Karpas-422 (cell line): ENCODE results near the gene VAMP5. TPM values are rescaled to one million over a fixed set of nuclear protein-coding genes. Genes with fewer than 3 reads are reported as not detected.
A peak's percentile ranks its signal among the peaks of the same experiment; 100 is the strongest.
"Not testable (repeated sequence)": the region's sequence is repeated elsewhere in the genome, so short reads cannot be mapped to it uniquely, and the experiment has no call there.

ENCODE experiments used
- DNase-seq: peaks from one replicate; pipeline ENCODE4 v3.0.0-alpha.2; 2015
- H2AFZ ChIP-seq: fragments of 200-600 bp; sonication (generic); 2 replicates; pipeline ENCODE4 v1.6.1; 2014; ENCODE audit warnings: antibody characterized with exemption, low read length, mixed read lengths
- H3K27ac ChIP-seq: fragments of 200-600 bp; sonication (generic); 2 replicates; pipeline ENCODE4 v1.5.1; 2014; ENCODE audit warnings: mild to moderate bottlenecking, low read length, moderate library complexity
- H3K27me3 ChIP-seq: fragments of 200-600 bp; sonication (generic); 2 replicates; pipeline ENCODE4 v1.6.1; 2014; ENCODE audit warnings: low read length, mixed read lengths
- H3K36me3 ChIP-seq: fragments of 200-600 bp; sonication (generic); 2 replicates; pipeline ENCODE4 v1.6.1; 2014; ENCODE audit warnings: low read length, mixed read lengths; ENCODE audit not compliant: insufficient read depth
- H3K4me1 ChIP-seq: fragments of 200-600 bp; sonication (generic); 2 replicates; pipeline ENCODE4 v1.6.1; 2014; ENCODE audit warnings: mild to moderate bottlenecking, low read length, mixed read lengths
- H3K4me2 ChIP-seq: fragments of 200-600 bp; sonication (generic); 2 replicates; pipeline ENCODE4 v1.6.1; 2014; ENCODE audit warnings: low read length, low read depth, mild to moderate bottlenecking; ENCODE audit not compliant: poor library complexity, severe bottlenecking
- H3K4me3 ChIP-seq: fragments of 200-600 bp; sonication (generic); 2 replicates; pipeline ENCODE4 v1.5.1; 2014; ENCODE audit warnings: mild to moderate bottlenecking, antibody characterized with exemption, low read length, mixed read lengths
- H3K79me2 ChIP-seq: fragments of 200-600 bp; sonication (generic); 2 replicates; pipeline ENCODE4 v1.6.1; 2014; ENCODE audit warnings: mild to moderate bottlenecking, low read length, mixed read lengths
- H3K9ac ChIP-seq: fragments of 200-600 bp; sonication (generic); 2 replicates; pipeline ENCODE4 v1.6.0; 2014; ENCODE audit warnings: low read length
- H3K9me2 ChIP-seq: fragments of 200-600 bp; sonication (generic), shearing (Covaris generic); replicated peaks from 2 replicates; pipeline ENCODE4 v1.6.0; 2014; ENCODE audit warnings: mild to moderate bottlenecking, low read length, moderate library complexity; ENCODE audit not compliant: insufficient read depth
- H3K9me3 ChIP-seq: fragments of 300-700, 200-600 bp; sonication (generic); 2 replicates; pipeline ENCODE4 v1.6.1; 2014; ENCODE audit warnings: low read length, mixed read lengths
- H4K20me1 ChIP-seq: fragments of 200-600 bp; sonication (generic); 2 replicates; pipeline ENCODE4 v1.6.1; 2014; ENCODE audit warnings: mild to moderate bottlenecking, antibody characterized with exemption, low read length, low read depth; ENCODE audit not compliant: insufficient read depth
- total RNA-seq: library from RNA; depleted of rRNA; stranded (reverse); fragments of >200 nt; shearing (Covaris generic); gene quantifications from 2 replicates; pipeline ENCODE4 v1.2.3, GENCODE V29; 2014; ENCODE audit warnings: low replicate concordance

Gene VAMP5
- total RNA-seq, 1 experiment from 2014 or later = not detected

- Histone ChIP-seq H3K36me3 (peaks cover 12% of the 10 kb centered on the region; the same call in 1 of the 2 replicates), H3K27me3 (no peaks in the 10 kb centered on the region), H3K79me2 (peaks cover 34% of the 10 kb centered on the region), H2AFZ (no peak overlapping the region), H4K20me1 (peaks cover 14% of the 10 kb centered on the region; the same call in 1 of the 2 replicates), H3K4me2 (no peak overlapping the region), H3K27ac (no peak overlapping the region), H3K9ac (no peak overlapping the region), H3K4me3 (no peak overlapping the region), H3K9me2 (no peaks in the 10 kb centered on the region), H3K4me1 (peaks cover 50% of the 10 kb centered on the region), H3K9me3 (no peaks in the 10 kb centered on the region)
- no peak for DNase-seq
Observed at GRCh38 chr2:85598594-85599340, 14.5 kb downstream of the VAMP5 start.

GRCh38 chr2:85599468-85600234 is 15.4 kb downstream of the VAMP5 start:
- no peak for DNase-seq
- Histone ChIP-seq H3K27me3 (no peaks in the 10 kb centered on the region), H3K9me3 (no peaks in the 10 kb centered on the region), H3K4me3 (no peak overlapping the region), H2AFZ (no peak overlapping the region), H3K36me3 (peaks cover 12% of the 10 kb centered on the region; the same call in 1 of the 2 replicates), H3K9me2 (no peaks in the 10 kb centered on the region), H3K9ac (no peak overlapping the region), H3K4me2 (no peak overlapping the region), H3K79me2 (peaks cover 27% of the 10 kb centered on the region), H3K27ac (no peak overlapping the region), H4K20me1 (peaks cover 14% of the 10 kb centered on the region; the same call in 1 of the 2 replicates), H3K4me1 (peaks cover 49% of the 10 kb centered on the region)

- no peaks in the 10 kb centered on the region for H3K9me3 ChIP-seq
- H3K27me3 ChIP-seq = no peaks in the 10 kb centered on the region
- H4K20me1 ChIP-seq = peaks cover 14% of the 10 kb centered on the region; the same call in 1 of the 2 replicates
- no peak overlapping the region for H3K27ac ChIP-seq
- no peak overlapping the region for H3K9ac ChIP-seq
- H3K4me1 ChIP-seq = peaks cover 47% of the 10 kb centered on the region
- H3K79me2 ChIP-seq = peaks cover 22% of the 10 kb centered on the region
- H3K4me3 ChIP-seq = no peak overlapping the region
- peaks cover 12% of the 10 kb centered on the region; the same call in 1 of the 2 replicates for H3K36me3 ChIP-seq
- DNase-seq = no peak
- no peaks in the 10 kb centered on the region for H3K9me2 ChIP-seq
- no peak overlapping the region for H3K4me2 ChIP-seq
- H2AFZ ChIP-seq = no peak overlapping the region
Observed at GRCh38 chr2:85600235-85600575, 16.0 kb downstream of the VAMP5 start.

- H3K9ac ChIP-seq = peak overlapping the region; percentile 68
- no peak overlapping the region for H3K27ac ChIP-seq
- peak overlapping the region; percentile 83 for H3K4me2 ChIP-seq
- H4K20me1 ChIP-seq = peaks cover 12% of the 10 kb centered on the region; the same call in 1 of the 2 replicates
- peaks cover 12% of the 10 kb centered on the region; the same call in 1 of the 2 replicates for H3K36me3 ChIP-seq
- H3K4me3 ChIP-seq = peak overlapping the region; percentile 70; the same call in 1 of the 2 replicates
- H2AFZ ChIP-seq = no peak overlapping the region
- DNase-seq = peak; percentile 54
- no peaks in the 10 kb centered on the region for H3K9me3 ChIP-seq
- H3K4me1 ChIP-seq = peaks cover 46% of the 10 kb centered on the region
- no peaks in the 10 kb centered on the region for H3K9me2 ChIP-seq
- H3K79me2 ChIP-seq = peaks cover 16% of the 10 kb centered on the region
- H3K27me3 ChIP-seq = no peaks in the 10 kb centered on the region
Observed at GRCh38 chr2:85600951-85601770, 16.9 kb downstream of the VAMP5 start.

- H3K27ac ChIP-seq = no peak overlapping the region
- H3K4me3 ChIP-seq = peak overlapping the region; percentile 70
- no peaks in the 10 kb centered on the region for H3K27me3 ChIP-seq
- H3K9me2 ChIP-seq = no peaks in the 10 kb centered on the region
- H3K9me3 ChIP-seq = no peaks in the 10 kb centered on the region
- H3K36me3 ChIP-seq = peaks cover 7% of the 10 kb centered on the region; the same call in 1 of the 2 replicates
- peak; percentile 59 for DNase-seq
- H3K79me2 ChIP-seq = peaks cover 8% of the 10 kb centered on the region
- peaks cover 39% of the 10 kb centered on the region for H3K4me1 ChIP-seq
- H2AFZ ChIP-seq = no peak overlapping the region
- H3K9ac ChIP-seq = peak overlapping the region; percentile 68
- H4K20me1 ChIP-seq = 0 out of 2 replicates have a peak, but pooled peaks cover 5% of the 10 kb centered on the region
- peak overlapping the region; percentile 83 for H3K4me2 ChIP-seq
Observed at GRCh38 chr2:85601771-85602475, 17.7 kb downstream of the VAMP5 start.

- H3K4me3 ChIP-seq = peak within 1 kb of the TSS; percentile 70
- H3K9me2 ChIP-seq = no peaks in the 10 kb centered on the region
- H3K27ac ChIP-seq = 0 out of 2 replicates have a peak within 1 kb of the TSS, but pooled peaks have one; percentile 10
- peak; percentile 98 for DNase-seq
- H2AFZ ChIP-seq = peak within 1 kb of the TSS; percentile 40
- no peaks in the 10 kb centered on the region for H3K27me3 ChIP-seq
- H3K79me2 ChIP-seq = peaks cover 2% of the 10 kb centered on the region
- peaks cover 31% of the 10 kb centered on the region for H3K4me1 ChIP-seq
- H3K4me2 ChIP-seq = peak within 1 kb of the TSS; percentile 83
- no peaks in the 10 kb centered on the region for H4K20me1 ChIP-seq
- H3K36me3 ChIP-seq = peaks cover 7% of the 10 kb centered on the region; the same call in 1 of the 2 replicates
- H3K9ac ChIP-seq = peak within 1 kb of the TSS; percentile 68
- H3K9me3 ChIP-seq = no peaks in the 10 kb centered on the region
Observed at GRCh38 chr2:85602476-85603234, 18.4 kb downstream of the VAMP5 start, which contains the start of gene TMEM150A. Gene TMEM150A, minus strand, starts transcription at chr2:85602698. Its CDS starts 750 bp downstream, at chr2:85601948.

- not testable (repeated sequence) for H3K27me3 ChIP-seq, H3K9me2 ChIP-seq, H4K20me1 ChIP-seq, DNase-seq, H3K79me2 ChIP-seq, H3K27ac ChIP-seq, H3K9me3 ChIP-seq, H2AFZ ChIP-seq
- peak overlapping the region; percentile 70; the same call in 1 of the 2 replicates for H3K4me3 ChIP-seq
- peak overlapping the region; percentile 83 for H3K4me2 ChIP-seq
- peaks cover 13% of the 10 kb centered on the region; the same call in 1 of the 2 replicates for H3K36me3 ChIP-seq
- peak overlapping the region; percentile 13; the same call in 1 of the 2 replicates for H3K9ac ChIP-seq
- H3K4me1 ChIP-seq = peaks cover 21% of the 10 kb centered on the region
Observed at GRCh38 chr2:85604133-85604444, 19.9 kb downstream of the VAMP5 start.
